SH-SY5Y (cell line): ENCODE measurements around the gene GALNT11.

Source experiments
- GATA2 ChIP-seq: IDR thresholded peaks from 2 replicates; pipeline ENCODE4 v1.6.1; 2011; ENCODE audit warnings: mild to moderate bottlenecking, low read depth, low read length
- GATA3 ChIP-seq: IDR thresholded peaks from 2 replicates; pipeline ENCODE4 v1.6.1; 2011; ENCODE audit warnings: low read depth, mild to moderate bottlenecking, low read length, moderate library complexity

- no peak for TF ChIP-seq GATA2
- no peak for TF ChIP-seq GATA3
Observed at GRCh38 chr7:152126741-152127140, 101.3 kb downstream of the GALNT11 start.
